ENCODE measurements around the gene MACROD1.
"Not testable (repeated sequence)": the region's sequence is repeated elsewhere in the genome, so short reads cannot be mapped to it uniquely, and the experiment has no call there.

MACROD1 gene

DNA sequence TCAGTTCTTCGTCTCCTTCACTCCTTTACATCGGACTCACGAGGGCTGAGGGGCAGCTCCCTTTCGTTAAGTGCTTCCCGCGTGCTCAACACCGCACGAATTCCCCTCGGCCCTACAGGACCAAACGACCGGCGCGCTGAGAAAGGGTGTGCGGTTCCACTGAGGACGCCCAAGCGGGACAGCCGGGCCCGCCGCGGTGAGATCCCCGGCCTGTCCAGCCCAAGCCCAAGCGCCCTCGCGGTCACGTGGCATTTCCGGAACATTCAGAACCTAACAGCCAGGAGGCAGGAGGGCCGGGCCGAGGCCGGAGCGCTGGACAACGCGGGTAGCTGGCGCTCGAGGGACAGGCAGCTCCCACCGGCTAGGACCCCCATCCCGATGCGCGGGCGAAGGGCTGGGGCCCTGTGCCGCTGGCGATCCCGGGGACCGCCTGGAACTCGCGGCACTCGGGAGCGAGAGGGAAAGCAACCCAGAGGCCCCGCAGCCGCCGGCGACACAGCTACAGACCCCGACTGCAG is 19.3 kb upstream of the MACROD1 start:
- peak; percentile 78 for DNase-seq

DNA sequence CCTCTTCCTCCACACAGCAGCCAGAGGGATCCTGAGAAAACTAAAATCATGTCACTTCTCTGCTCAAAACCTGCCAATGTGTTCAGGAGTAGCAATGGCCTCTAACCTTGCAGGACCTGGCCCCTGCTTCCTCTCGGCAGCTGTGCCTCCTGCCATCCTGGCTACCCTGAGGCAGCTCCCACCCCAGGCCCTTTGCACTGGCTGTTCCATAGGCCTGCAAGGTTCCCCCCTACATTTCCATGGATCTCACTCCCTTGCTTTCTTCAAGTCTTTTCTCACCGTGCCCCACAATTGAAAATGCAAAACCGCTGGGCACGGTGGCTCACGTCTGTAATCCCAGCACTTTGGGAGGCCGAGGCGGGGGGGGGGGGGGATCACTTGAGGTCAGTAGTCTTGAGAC is 18.0 kb upstream of the MACROD1 start:
- DNase-seq = no peak

DNA sequence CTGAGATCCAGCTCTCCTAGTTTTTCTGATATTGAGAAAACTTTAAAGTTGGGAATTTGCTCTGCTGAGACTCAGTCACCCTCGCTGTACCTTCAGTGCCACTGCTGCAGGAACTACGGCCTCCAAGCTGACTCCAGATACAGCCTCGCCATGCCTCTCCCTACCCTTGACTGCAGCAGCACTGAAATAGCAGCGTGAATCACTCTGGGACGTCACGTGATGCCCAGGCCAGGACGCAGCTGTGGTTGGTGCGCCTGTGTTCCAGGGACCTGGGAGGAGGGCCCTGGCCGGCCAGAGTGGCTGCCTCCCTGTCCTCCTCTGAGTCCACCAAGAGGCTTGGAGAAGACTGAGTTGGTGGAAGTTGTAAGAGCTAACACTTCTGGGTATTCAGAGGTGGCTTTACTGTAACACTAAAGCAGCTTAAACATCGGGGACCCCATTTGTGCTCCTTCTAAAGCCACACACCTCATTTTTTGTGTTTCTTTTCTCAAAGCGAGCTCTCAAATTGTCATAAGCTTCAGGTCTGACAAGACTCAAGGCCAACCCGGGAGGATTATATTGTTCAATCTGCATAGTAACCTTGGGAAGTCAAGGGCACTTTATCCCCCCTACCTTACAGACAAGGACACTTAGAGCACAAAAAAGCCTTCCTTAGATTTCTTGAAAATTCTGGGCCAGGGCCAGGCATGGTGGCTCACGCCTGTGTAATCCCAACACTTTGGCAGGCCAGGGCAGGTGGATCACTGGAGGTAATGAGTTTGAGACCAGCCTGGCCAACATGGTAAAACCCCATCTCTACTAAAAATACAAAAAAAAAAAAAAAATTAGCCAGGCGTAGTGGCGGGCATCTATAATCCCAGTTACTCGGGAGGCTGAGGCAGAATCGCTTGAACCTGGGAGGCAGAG is 15.8 kb upstream of the MACROD1 start:
- peak; percentile 89 for DNase-seq

DNA sequence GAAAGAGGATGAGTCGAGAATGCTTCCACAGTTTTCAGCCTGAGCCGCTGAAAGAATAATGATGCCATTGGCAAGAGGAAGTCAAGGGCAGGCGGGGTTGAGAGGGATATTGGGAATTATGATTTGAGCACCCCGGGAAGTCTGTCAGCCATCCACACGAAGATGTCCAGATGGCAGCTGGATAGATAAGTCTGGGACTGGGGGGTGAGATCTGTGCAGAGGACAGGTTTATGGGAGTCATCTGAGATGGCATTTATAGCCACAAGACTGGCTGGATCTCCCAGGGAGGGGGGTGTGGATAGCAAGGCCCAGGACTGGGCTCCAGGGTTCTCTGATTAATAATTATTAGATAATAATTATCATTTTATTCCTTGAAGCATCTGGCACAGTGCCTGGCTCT is 15.0 kb upstream of the MACROD1 start:
- no peak for DNase-seq

DNA sequence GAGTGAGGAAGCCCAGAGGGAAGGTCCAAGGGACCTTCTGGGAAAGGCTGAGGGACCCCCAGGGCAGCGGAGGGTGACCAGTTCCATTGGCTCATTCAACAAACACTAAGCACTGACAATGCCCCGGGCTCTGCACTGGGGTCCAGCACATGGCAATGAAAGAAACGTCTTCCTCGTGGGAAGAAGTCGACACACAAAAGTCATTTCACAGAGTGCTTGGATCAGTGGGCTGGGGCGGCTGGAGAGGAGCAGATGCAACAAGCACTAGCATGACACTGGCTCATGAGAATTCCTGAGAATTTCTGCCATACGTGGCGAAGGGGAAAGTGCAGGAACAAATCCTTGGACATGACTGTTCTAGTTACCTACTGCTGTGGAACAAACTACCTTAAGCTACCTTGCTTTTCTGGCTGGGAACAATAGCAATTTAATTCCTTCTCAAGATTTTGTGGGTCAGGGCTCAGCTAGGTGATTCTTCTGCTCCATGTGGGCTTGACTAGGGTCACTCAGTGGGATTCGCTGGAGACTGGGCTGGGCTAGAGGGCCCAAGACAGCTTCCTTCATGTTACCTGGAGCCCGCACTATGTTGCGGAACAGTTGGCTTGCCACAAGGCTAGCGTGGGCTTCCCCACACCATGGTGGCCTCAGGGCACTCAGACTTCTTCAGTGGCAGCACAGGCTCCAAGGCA is 13.2 kb upstream of the MACROD1 start:
- DNase-seq = no peak

DNA sequence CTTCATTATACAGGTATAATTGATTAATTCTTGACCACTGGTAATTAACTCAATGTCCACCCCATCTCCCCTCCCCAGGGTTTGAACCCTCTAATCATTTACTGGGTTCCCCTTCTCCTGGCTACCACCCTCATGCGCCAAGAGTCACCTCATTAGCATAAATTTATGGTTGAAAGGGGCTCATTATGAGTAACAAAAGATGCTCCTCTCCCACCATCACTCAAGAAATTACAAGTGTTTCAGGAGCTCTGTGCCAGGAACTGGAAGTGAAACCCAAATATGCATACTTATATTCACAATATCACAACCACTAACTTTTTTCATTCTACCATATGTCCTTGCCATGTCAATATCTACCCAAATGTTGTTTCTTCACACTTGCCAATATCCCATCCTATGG is 12.3 kb upstream of the MACROD1 start:
- no peak for DNase-seq

DNA sequence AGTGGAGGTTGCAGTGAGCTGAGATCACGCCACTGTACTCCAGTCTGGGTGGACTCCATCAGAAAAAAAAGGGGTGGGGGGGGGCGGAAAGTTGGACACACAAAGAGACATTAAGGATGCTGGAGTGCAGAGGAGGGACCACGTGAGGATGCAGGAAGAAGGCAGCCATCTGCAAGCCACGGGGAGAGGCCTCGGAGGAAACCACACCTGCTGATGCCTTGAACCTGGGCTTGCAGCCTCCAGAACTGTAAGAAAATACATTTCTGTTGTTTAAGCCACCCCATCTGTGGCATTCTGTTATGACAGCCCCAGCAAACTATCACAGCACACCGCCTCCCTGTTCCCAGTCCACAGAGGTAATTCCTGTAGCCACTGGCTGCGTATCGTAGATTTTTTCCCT is 10.8 kb upstream of the MACROD1 start:
- no peak for DNase-seq

DNA sequence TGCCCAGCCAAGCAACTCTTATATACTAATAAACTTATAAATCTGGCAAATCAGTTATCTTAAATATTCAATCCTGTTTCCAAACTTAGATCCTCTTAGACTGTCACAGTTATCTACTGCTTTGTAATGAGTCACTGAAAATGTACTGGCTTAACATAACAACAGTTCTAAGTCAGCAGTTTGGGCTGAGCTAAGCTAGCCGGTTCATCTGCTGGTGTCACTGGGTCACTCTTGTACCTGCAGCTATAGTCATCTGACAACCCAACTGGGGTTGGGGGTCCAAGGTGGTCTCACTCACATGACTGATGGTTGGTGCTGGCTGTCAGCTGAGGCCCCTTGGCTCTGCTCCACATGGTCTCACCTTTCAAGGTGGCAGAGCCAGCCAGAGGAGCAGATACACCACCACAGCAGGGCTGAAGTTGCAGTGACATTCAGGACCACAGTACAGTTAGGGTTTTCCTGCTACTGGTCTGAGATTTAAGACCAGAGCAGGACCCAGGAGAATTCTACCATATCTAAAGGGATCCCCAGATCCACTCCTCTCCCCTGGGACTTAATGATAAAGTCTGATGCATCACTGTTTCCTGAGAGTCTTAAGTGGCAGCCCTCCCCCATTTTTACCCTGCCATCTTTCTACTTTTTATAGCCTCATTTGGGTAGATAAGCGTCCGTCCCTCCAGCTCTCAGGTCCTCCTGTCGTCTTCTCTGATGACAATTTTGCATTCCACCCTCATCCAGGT is 7.9 kb upstream of the MACROD1 start:
- no peak for DNase-seq

DNA sequence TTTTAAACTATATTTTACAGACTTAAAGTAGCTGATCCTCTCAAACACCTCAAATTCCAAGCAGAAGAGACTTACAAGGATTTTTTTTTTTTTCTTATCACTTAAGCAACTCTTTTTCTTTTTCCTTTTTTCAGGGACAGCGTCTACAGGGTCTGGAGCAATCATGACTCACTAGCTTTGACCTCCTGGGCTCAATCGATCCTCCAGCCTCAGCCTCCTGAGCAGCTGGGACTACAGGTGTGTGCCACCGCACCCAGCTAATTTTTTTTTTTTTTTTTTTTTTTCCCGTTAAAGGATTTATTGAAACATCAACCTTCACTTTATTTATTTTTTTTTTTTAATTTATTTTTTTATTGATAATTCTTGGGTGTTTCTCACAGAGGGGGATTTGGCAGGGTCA is 4.5 kb upstream of the MACROD1 start:
- no peak for DNase-seq

DNA sequence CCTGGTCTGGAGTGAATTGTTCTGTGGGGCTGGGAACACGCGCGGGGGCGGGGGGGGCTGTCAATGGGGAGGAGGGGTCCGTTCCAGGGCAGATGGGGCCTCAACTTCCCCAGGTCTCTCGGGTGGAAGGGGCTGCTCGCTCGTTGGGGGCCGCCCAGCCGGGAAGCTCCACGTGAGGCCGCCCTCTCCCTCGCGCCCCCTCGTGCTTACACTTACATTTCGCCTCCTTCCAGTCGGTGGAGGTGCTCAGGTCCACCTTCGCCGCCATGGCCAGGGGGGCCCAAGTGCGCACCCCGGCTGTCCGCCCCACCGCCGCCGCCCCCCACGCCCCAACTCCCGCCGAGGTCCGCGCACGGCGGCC is 452 bp downstream of the MACROD1 start:
- DNase-seq = no peak

DNA sequence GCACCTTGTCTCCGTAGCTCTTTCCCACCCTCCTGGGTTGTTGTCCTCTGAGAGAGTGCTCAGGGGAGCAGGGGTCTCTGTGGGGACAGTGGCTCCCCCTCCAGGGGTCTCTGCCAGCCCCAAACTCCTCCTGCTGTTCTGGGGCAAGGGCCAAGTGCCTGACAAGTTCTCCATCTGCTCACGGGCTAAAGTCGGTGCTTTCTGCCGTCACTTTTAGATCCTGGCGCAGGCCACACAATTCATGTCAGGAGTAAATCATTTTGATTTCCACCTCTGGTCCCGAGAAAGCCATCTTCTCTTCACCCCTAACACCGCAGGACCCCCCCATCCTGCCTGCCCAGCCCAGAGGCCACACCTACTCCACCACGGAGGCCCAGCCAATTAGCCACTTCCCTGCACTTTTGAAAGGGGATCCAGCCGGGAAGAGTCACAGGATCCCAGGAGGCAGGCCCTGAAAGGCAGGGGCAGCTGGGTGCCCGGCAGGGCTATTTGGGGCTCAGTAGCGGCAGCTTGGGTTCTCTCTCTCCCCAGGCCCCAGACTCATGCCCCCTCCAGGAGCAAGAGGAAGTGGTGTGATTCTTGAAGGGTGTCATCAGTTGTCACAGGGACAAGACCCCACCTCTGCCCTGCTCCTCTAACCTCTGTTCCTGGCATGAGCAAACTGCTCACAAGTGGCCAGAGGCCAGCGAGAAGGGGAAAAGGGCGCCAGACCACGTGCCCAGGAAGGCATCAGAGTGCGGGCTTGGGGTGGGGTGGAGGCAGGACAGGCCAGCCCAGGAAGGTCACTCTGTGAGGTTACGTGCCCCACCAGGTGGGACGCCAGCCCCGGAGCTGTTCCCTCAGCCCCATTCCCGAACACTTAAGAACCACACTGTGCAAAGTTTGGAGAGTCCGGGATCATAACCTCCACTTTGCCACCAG is 1.3 kb downstream of the MACROD1 start:
- no peak for DNase-seq

DNA sequence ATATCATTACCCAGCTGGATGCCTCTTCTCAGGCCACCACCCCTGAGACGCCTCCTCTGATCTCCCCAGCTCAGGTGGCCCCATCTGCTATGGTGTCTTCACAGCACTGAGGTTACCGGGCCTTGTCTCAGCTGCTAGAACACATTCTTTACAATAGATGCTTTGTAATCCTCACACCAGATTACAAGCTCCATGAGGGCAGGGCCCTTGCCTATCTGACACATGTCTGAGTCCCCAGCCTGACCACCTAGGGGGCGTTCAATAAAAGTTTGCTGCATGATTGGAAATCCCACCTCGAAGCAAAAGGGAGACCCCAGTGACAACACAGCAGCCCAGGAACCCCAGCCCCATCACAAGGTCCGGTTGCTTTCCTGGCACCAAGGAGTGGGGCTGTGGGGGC is 2.0 kb downstream of the MACROD1 start:
- DNase-seq = no peak

DNA sequence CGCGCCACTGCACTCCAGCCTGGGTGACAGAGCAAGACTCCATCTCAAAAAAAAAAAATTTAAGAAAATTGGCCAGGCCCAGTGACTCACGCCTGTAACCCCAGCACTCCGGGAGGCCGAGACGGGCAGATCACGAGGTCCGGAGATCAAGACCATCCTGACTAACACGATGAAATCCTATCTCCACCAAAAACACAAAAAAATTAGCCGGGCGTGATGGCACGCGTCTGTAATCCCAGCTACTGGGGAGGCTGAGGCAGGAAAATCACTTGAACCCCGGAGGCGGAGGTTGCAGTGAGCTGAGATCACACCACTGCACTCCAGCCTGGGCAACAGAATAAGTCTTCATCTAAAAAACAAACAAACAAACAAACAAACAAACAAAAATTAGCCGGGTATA is 3.1 kb downstream of the MACROD1 start:
- DNase-seq = not testable (repeated sequence)

DNA sequence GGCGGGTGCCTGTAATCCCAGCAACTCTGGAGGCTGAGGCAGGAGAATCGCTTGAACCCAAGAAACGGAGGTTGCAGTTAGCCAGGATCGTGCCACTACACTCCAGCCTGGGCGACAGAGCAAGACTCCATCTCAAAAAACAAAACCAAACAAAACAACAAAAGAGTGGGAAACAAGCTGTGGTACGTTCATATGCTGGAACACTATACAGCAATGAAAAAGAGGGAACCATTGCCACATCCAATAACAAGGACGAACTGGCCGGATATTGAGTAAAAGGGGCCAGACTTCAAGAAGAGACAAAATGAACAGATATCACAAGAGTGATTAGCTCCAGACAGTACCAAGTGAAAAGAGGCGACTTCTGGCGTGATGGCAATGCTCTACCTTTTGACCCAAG is 4.9 kb downstream of the MACROD1 start:
- DNase-seq = no peak

DNA sequence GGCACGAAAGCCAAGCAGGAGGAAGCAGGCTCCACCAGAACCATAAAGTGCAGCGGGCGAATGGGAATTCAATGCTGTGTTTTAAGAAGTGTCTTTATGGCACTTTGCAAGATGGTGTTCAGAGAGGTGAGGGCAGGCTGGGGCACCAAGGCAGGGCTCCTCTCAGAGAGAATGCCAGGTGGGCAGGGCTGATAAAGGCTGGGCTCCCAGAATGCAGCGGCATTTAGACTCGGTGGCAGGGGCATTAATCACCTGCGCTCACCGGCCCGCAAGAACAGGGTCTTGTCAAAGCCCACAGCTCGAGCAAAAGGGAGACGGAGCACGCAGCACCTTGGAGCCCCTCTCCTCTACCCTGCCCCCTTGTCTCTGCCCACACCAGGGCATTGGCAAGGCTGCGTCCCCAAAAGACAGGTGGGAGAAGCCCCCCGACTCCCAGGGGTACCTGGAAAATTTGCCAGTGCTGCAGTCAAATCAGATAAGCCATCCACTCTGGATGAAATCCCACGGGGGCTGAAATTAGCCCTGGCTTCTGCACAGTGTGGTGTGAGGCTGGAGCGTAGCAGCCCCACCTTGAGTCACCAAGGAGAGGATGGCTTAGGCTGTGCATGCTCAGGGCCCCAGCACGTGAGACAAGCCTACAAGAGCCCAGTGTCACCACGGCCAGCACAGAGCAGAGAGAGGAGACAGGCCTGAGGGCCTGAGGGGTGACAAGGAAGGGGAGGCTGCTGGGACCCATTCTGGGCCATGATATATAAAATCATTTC is 8.1 kb downstream of the MACROD1 start:
- DNase-seq = no peak

DNA sequence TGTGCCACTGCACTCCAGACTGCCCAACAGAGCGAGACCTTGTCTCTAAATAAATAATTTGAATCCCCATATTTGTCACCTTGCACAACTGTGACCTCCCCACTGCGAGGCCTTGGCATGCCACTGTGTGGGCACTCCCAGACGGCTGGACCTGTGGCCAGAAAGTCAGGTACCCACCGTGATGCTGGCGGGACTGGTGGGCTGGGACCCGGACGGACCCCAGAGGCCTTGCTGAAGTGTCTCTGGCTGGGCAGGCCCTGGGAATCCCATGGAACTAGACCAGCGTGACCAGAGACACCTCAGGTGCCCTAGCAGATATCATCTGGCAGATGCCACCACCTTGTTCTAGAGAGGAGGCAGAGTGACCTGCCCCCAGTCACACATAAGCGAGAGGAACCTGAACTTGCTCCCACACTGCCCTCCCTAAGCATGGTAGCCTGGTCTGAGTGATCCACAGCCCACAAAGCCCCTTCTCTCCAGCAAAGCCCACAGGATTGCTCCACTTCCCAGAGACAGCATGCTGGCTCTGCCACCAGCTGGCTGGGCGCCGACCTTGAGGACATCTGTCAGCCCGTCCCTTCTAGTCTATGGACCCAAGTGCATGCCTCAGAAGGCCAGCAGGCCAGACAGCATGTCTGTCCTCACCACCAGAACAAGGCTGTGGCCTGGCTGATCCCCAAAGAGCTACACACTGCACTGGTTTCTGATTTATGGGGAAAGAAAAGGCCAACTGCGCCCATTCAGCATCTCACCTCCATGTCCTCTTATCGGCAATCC is 9.5 kb downstream of the MACROD1 start:
- DNase-seq = no peak

DNA sequence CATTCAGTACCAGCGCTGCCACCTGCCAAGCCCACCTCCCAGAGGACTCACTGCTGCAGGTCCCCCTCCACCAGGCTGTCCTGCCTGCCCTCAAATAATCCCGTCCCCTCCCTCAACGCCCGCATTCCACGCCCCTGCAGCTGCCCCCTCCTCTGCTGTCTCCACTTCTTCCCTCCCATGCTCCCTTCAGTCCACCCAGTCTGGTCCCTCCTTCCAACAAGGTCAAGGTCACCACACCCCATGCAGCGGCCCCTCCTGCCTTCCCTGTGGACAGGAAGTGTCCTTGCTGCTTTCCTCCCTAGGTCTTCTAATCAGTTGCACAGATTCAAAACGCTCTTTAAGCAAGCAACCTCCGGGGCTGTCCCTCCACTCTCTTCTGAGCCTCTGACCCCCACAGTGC is 12.1 kb downstream of the MACROD1 start:
- DNase-seq = no peak

DNA sequence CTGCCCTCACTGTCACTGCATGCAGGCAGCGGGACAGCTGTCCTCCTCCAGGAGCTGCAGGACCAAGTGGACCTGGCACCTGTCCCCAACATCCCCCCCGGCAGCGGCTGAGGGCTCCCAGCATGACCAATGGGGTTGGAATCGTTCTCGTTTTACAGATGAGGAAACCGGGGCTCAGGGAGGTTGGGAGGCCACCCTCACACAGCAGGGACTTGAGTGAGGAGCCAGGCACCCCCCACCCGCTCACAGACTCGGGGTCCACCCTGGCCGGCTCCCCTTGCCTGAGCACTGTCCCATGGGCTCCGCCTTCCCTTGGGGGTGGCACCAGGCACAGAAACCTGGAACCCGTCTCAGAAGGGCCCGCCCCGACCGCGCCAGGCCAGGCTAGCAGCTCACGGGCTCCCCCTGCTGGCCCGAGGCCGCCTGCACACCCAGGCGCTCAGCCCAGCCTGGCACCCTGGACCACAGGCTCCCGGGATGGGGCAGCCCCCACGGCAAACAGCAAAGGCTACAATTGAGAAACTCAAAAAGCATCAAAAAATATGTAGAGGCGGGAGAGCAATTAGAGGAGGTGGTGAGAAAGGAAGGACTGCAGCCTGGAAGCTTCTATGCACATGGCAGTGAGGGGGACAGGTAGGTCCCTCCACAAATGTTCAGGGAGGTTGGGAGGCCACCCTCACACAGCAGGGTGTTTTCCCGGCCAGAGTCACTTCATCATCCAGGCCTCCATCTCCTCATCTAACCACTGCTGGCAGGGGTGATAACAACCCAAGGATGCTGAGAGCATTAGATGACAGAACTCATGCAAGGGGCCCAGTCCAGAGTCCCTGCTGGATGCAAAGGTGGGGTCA is 12.8 kb downstream of the MACROD1 start:
- DNase-seq = peak; percentile 45

DNA sequence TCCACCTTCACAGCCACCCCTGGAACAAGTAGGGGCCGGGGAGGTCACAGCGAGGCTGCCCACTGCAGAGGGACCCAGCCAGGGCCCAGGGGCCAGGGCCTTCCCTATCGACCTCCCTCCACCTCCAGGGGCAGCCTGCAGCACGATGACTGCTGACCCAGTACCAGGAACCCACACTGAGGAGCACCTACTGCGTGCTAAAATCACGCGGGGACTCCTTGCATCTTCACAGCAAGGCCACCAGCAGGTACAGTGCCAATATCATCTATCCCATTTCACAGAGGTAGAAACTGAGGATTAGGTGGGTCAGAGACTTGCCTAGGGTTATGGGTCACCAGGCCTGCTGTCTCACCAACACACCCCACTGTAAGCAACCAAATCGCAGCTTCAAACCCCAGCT is 14.6 kb downstream of the MACROD1 start:
- DNase-seq = no peak
